ENCODE data around the gene C1GALT1. TPM values are rescaled to one million over a fixed set of nuclear protein-coding genes. Genes with fewer than 3 reads are reported as not detected.

C1GALT1 gene
- total RNA-seq, 1 experiment from 2014 or later, result 27.2 TPM

- BruUV-seq (replicated peaks), result no TSS peak
- Histone ChIP-seq H3K4me1 (ENCODE audit: control insufficient read depth in 1 of 2, insufficient read depth in 2 of 2, low read length in 2 of 2) (peaks cover 0 to 6% of the 10 kb centered on the region in 2 experiments; a peak in 1 of 4 replicates), H3K9me2 (ENCODE audit: insufficient read depth) (no peaks in the 10 kb centered on the region), H3K9me3 (ENCODE audit: control insufficient read depth in 1 of 2, insufficient read depth in 1 of 2, low read depth in 1 of 2, low read length in 2 of 2) (no peaks in the 10 kb centered on the region), H2AFZ (ENCODE audit: low read depth, low read length, poor library complexity, severe bottlenecking) (no peak overlapping the region), H3K36me3 (ENCODE audit: control insufficient read depth in 1 of 2, insufficient read depth in 2 of 2, low read length in 2 of 2) (no peaks in the 10 kb centered on the region), H3K27ac (ENCODE audit: low read depth, low read length) (no peak overlapping the region), H4K20me1 (ENCODE audit: insufficient read depth) (no peaks in the 10 kb centered on the region), H3K4me3 (replicated peaks in 1 of 2; ENCODE audit: low read depth in 1 of 2, low read length in 2 of 2) (no peak overlapping the region), H3K79me2 (ENCODE audit: insufficient read depth, low read length) (no peaks in the 10 kb centered on the region), H3K27me3 (ENCODE audit: insufficient read depth, low read length) (no peaks in the 10 kb centered on the region), H3K4me2 (ENCODE audit: low read length) (no peak overlapping the region), H3K9ac (ENCODE audit: low read length) (no peak overlapping the region)
- DNase-seq (ENCODE audit: low read depth, low spot score), result no peak
- intact Hi-C loops (cut with micrococcal nuclease), result no loop called here
- no peak for ATAC-seq
- ChIA-PET RAD21 (ENCODE audit: low non-redundant PET in 1 of 2, low total read pairs in 2 of 2, uncharacterized antibody in 2 of 2, unreplicated experiment in 2 of 2) (no interaction called here), CTCF (no interaction called here), POLR2A (interaction anchor here (0.6 kb wide), 1 partner anchor 93 kb away, joined by 4 read pairs; no protein-coding TSS in a partner anchor)
- TF ChIP-seq ELF1 (IDR thresholded peaks at IDR 0.05; ENCODE audit: borderline replicate concordance, low read depth) (no peak), CEBPB (IDR thresholded peaks at IDR 0.05; ENCODE audit: low read depth) (no peak), YY1 (IDR thresholded peaks at IDR 0.05; ENCODE audit: extremely low read depth, insufficient replicate concordance, low read depth, low read length) (no peak), SP1 (IDR thresholded peaks at IDR 0.05; ENCODE audit: low read depth) (no peak), FOSL1 (IDR thresholded peaks at IDR 0.05; ENCODE audit: low read depth) (no peak), ZNF274 (IDR thresholded peaks at IDR 0.05; ENCODE audit: low read depth, low read length) (no peak)
- TF ChIP-seq, protein P1, sequence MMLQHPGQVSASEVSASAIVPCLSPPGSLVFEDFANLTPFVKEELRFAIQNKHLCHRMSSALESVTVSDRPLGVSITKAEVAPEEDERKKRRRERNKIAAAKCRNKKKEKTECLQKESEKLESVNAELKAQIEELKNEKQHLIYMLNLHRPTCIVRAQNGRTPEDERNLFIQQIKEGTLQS (IDR thresholded peaks at IDR 0.05), result no peak
Measured at GRCh38 chr7:7264306-7265040, 82.1 kb downstream of the C1GALT1 start.

Measured in HCT116 (cell line).